Testis (tissue), 3 donors: ENCODE results near the gene HAAO. TPM values are rescaled to one million over a fixed set of nuclear protein-coding genes. Genes with fewer than 3 reads are reported as not detected.

ENCODE experiments used
- DNase-seq: peaks from one replicate; pipeline ENCODE4 v3.0.0-alpha.2; 2019
- H3K27ac ChIP-seq, 2 donors: fragments of 200-600 bp; sonication (generic); one replicate each; pipeline ENCODE4 v1.5.1; 2019
- H3K27me3 ChIP-seq: fragments of 200-600 bp; sonication (generic); one replicate; pipeline ENCODE4 v1.5.1; 2019
- H3K36me3 ChIP-seq: fragments of 200-600 bp; sonication (generic); one replicate; pipeline ENCODE4 v1.5.1; 2017; ENCODE audit warnings: low read depth; ENCODE audit errors: missing control alignments
- H3K4me1 ChIP-seq: fragments of 200-600 bp; sonication (generic); one replicate; pipeline ENCODE4 v1.5.1; 2019
- H3K4me3 ChIP-seq, 2 donors: fragments of 200-600 bp; sonication (generic); one replicate each; pipeline ENCODE4 v1.5.1; 2017 to 2019
- H3K9me3 ChIP-seq: fragments of 200-600 bp; sonication (generic); one replicate; pipeline ENCODE4 v1.5.1; 2017
- POLR2A ChIP-seq: fragments of 450-650 bp; IDR thresholded peaks from one replicate; pipeline ENCODE4 v1.6.1; 2017; ENCODE audit warnings: antibody characterized with exemption, mild to moderate bottlenecking, moderate library complexity
- WGBS, 2 donors: methylation state at CpG; one replicate each; pipeline ENCODE4 v1.1.5; 2018; 5-methylcytosine and 5-hydroxymethylcytosine counted together
- intact Hi-C: fragments of 100-400 bp; cut with DNase I; formaldehyde crosslinking; loops from one replicate; pipeline ENCODE4 v1.15.1; 2023; ENCODE audit warnings: low total_unique reads
- polyA plus RNA-seq: library from polyadenylated mRNA; stranded (reverse); fragments of 350-450 nt; fragmentation: Illumina TruSeq; extraction: RNeasy Lipid Tissue Mini Kit (QIAGEN cat#74804); gene quantifications from one replicate; pipeline ENCODE4 v1.2.3, GENCODE V29; 2014; ENCODE audit warnings: low read depth, low replicate concordance; ENCODE audit not compliant: insufficient read depth
- total RNA-seq, 2 donors: library from RNA; depleted of rRNA; stranded (reverse); fragments of >200 nt; gene quantifications; one replicate each; pipeline ENCODE4 v1.2.3, GENCODE V29; 2016
- TF ChIP-seq, protein P1 (sequence below), 3 experiments: fragments of 450-650 bp in 2 of 3; fragments of 200-600 bp in 1 of 3; sonication (generic) in 1 of 3; IDR thresholded peaks; one replicate each; pipeline ENCODE4 v1.5.1; 2016 to 2019; ENCODE audit warnings: antibody characterized with exemption in 3 of 3, mild to moderate bottlenecking in 2 of 3, moderate library complexity in 1 of 3

The HAAO gene
- total and polyA plus RNA-seq, 3 donors from 2014 or later, result 3.2 to 6.0 (median 5.3) TPM

DNA sequence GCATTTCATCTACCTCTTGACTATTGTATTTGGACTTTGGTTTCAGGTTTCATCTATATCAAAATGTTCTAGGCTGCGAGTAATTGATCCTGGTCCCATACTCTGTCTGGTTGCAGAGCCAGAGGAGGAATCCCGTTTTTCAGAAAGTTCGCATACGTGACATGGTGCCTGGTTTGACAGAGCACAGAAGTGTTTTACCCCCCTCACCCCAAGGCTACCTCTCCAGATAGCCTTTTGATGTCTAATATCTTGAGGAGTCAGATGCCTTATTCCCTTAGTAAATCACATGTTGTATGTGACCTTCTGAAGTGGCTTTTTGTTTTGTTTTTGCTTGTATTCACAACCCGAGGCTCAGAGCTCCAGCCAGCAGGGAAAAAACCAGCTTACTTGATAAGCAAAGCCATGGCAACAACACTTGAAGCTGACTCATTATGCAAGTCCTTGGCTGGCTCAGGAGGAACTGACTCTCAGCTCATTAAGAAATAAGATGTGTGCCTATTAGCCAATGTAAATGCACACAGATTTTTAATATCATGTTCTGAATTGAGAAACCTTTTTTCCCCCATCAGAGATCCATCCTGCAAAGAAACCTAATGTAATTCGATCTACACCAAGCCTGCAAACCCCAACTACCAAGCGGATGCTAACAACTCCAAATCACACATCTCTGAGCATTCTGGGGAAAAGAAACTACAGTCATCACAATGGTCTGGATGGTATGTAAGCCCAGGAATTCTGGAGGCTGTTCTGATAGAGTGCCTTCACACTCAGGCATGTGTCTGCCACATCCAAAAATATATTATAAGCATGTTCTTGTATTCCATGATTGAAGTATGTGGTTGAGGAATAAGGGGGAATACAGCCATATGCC lies 69.8 kb downstream of the HAAO start:
- DNase-seq, result peak; percentile 77
- Histone ChIP-seq H3K4me3 (no peak overlapping the region), H3K36me3 (no peaks in the 10 kb centered on the region), H3K4me1 (no peaks in the 10 kb centered on the region), H3K27me3 (no peaks in the 10 kb centered on the region), H3K27ac (peak overlapping the region in 1 of 2 donors; percentile 28), H3K9me3 (no peaks in the 10 kb centered on the region)
- intact Hi-C loops, result no loop called here
- 46 to 48% methylated on average over 7 of the region's 7 CpGs for WGBS, 2 donors
- TF ChIP-seq, protein P1, sequence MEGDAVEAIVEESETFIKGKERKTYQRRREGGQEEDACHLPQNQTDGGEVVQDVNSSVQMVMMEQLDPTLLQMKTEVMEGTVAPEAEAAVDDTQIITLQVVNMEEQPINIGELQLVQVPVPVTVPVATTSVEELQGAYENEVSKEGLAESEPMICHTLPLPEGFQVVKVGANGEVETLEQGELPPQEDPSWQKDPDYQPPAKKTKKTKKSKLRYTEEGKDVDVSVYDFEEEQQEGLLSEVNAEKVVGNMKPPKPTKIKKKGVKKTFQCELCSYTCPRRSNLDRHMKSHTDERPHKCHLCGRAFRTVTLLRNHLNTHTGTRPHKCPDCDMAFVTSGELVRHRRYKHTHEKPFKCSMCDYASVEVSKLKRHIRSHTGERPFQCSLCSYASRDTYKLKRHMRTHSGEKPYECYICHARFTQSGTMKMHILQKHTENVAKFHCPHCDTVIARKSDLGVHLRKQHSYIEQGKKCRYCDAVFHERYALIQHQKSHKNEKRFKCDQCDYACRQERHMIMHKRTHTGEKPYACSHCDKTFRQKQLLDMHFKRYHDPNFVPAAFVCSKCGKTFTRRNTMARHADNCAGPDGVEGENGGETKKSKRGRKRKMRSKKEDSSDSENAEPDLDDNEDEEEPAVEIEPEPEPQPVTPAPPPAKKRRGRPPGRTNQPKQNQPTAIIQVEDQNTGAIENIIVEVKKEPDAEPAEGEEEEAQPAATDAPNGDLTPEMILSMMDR (IDR thresholded peaks at IDR 0.05), result no peak
- TF ChIP-seq POLR2A, result no peak

DNA sequence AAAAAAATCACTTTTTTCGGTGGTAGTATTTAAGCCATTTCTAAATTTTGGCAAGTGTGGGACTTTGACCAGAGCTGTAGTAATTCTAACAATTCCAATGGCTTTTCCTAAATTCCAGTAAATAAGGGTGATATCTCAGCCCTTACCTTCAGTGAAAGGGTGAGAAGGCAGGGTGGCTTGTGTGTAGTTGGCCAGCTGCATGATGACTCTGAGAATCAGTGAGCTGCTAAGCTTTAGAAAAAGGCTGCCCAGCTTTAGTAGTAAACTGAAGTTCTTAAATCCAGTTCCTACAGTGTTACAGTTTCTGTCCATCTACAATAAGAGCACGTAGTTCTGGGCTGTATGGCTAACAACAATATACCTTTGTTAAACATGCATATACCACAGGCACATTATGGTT lies 70.5 kb downstream of the HAAO start:
- H3K27ac ChIP-seq, result peak overlapping the region in 1 of 2 donors; percentile 28
- 71 to 79% methylated on average over 2 of the region's 2 CpGs for WGBS, 2 donors

More for the DNA sequence above, 70.5 kb downstream of the HAAO start:
- H3K27me3 ChIP-seq, result no peaks in the 10 kb centered on the region
- no peaks in the 10 kb centered on the region for H3K9me3 ChIP-seq
- no peak for DNase-seq
- TF ChIP-seq POLR2A, result no peak
- TF ChIP-seq, protein P1 (IDR thresholded peaks at IDR 0.05), result no peak
- H3K36me3 ChIP-seq, result no peaks in the 10 kb centered on the region
- H3K4me1 ChIP-seq, result no peaks in the 10 kb centered on the region
- intact Hi-C loops, result no loop called here
- no peak overlapping the region for H3K4me3 ChIP-seq

Other genes with a start within 250 kb of the HAAO start
- 10 to 100 TPM; 58.5 to 84.6 TPM for gene MTA3, start 224.0 kb downstream of the HAAO start, total RNA-seq
- gene MTA3, start 224.0 kb downstream of the HAAO start, polyA plus RNA-seq, result 77.0 TPM
- 1 to 10 TPM; 1.3 to 2.0 TPM for gene OXER1, start 28.4 kb downstream of the HAAO start, total RNA-seq
- 1.3 TPM for gene OXER1, start 28.4 kb downstream of the HAAO start, polyA plus RNA-seq